GM18868 (cell line): Measurements from ENCODE around the gene ARHGEF16.

Source experiments
- ATAC-seq: cut with Tn5 transposase; IDR thresholded peaks from one replicate; pipeline ENCODE4 v1.9.1; 2021; ENCODE audit warnings: mild to moderate bottlenecking, moderate library complexity; ENCODE audit not compliant: unreplicated experiment

ARHGEF16 gene

DNA sequence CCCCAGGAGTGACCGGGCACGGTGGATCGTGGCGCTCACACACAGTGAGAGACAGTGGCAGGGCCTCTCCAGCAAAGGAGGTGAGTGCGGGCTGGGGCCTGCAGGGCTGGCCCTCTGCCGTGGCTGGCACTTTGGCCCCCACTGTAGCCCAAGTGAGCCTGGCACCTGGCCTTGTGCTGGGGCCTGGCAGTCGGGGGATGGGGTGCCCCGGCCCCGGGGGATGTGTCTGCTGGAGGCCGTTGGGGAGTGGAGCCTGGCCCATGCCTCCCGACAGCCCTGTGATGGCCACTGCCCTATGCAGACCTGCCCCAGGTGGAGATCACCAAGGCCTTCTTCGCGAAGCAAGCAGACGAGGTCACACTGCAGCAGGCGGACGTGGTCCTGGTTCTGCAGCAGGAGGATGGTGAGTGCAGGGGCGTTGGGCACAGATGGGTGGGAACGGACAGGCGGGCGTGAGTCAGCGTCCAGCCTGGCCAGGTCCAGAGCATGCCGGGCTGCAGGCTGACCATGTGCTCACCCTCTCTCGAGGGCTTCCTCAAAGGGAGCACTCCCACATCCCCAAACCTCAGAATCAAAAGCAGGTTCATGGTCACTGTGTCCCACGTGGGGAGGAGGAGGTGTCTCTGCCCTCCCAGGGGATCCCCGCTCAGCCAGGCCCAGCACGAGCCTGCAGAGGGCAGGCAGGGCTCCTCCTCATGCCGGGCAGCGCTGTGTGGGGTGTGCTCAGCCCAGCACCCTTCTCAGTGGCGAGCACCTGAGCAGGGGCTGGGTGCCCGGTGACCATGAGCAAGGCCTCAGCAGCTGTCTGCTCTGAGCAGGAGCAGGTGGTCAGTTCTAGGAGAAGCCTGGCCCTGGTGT lies 25.3 kb downstream of the ARHGEF16 start:
- ATAC-seq, result no peak

DNA sequence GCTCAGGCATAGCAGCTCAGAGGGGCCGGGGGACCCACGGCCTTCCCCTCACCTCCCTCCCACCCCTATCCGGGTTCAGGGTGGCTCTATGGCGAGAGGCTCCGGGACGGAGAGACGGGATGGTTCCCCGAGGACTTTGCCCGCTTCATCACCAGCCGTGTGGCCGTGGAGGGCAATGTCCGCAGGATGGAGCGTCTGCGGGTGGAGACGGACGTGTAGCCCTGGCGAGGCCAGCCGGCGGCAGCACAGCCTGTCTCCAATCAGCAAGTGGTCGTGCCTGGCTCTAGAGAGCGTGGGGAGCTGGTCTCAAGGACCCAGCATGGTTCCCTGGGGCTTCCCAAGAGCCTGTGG lies 25.9 kb downstream of the ARHGEF16 start:
- ATAC-seq, result no peak

DNA sequence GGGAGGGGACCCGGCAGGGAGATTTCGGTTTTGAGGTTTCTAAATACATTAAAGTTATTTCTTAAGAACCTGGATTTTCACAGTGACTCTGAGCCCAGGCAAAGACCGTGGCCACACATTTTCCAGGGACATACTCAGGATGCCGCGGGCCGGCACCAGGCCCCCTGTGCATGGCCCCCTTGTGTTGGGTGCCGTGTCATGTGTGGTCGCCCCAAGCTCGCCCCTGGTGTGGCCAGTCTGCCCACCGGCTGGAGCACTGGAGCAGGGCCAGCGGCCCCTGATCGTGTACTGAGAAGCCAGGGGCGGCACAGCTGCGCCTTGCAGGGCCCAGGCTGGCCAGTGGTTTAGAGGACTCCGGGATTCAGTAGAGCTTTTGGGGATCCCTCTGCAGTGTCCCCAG lies 26.6 kb downstream of the ARHGEF16 start:
- no peak for ATAC-seq

DNA sequence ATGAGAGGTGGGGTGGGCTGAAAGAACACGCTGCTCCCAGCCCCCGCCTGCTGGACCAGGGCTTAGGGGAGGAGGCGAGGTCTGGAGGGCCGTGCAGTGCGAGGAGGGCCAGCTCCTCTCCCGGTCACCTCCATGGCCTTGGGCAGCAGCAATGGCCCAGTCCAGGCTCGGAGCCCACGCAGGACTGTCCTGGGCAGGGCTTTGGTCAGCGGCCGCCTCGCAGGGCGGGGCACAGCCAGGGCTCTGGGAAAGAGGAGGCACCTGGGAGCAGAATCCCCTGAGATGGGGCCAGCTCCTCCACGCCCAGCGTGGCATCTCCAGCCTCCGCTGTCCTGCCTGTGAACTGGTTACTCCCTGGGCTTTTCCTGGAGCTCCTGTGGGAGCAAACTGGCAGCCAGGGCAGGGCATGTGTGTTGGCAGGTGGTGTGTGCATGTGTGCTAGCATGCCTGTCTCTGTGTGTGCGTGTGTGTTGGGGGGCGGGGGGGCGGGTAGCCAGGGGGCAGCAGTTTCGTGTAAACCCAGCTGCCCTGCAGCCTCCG lies 27.4 kb downstream of the ARHGEF16 start:
- ATAC-seq, result no peak

DNA sequence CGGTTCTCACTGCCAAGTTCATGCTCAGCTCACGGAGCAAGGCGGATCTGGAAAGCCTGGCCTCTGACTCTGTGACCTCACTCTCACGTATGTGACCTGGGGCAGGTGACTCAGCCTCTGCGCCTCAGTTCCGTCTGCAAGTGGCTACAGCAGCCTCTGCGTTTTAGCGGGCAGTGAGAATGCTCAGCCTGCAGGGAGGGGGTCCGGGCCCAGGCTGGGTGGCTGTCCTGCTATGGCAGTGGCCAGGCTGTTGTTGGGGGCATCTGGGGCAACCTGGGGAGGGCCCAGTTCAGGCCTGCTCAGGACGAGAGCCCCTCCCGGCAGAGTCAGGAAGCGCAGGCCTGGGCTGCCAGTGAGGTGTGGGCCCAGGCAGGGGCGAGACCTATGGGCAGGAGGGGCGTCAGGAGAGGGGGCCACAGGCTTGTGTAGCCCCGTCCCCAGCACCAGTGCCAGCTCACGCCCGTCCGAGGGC lies 27.9 kb downstream of the ARHGEF16 start:
- no peak for ATAC-seq

DNA sequence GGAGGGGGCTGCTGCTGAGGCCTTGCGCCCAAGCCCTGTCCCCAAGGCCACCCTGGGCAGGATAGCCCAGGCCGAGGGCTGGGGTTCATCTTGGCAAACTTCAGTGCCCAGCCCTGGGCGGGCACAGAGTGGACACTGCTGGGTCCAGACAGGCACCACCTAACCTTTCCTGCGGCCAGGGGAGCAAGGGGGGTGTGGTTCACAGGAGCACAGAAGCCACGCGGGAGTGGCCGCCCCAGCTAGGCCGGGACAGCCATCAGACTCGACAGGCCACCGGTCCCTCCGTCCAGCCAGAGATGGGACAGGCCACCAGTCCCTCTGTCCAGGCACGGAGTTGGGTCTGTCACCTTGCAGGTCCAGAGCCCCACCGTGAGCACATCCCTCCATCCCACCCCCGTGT lies 28.9 kb downstream of the ARHGEF16 start:
- no peak for ATAC-seq

DNA sequence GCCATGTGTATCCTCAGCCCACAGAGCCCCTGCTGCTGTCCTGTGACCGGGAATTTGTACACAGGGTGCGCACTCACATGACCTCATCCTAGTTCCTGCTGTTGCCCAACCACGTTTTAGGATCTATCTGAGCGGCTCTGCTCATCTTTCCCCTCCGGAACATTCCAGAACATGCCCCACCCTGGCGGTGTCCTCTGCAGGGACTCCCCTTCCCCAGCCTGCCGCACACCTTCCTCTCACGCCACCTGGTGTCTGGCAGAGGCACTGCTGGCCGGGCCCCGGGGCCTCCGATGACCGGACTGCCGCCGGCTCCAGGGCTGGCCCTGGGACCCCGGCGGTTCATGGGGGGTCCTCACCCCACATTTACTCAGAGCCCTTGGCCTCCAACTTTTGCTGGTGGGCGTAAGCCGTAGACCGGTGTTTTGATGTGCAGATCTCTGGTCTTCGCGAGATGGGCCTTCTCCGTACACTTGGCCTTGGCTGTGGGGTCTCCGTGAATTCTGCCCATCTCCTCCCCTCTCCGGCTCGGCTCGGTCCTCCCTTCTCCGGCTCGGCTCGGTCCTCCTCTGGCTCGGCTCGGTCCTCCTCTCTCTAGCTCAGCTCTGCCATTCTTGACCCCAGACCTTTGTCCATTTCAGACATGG lies 29.5 kb downstream of the ARHGEF16 start:
- ATAC-seq, result no peak

DNA sequence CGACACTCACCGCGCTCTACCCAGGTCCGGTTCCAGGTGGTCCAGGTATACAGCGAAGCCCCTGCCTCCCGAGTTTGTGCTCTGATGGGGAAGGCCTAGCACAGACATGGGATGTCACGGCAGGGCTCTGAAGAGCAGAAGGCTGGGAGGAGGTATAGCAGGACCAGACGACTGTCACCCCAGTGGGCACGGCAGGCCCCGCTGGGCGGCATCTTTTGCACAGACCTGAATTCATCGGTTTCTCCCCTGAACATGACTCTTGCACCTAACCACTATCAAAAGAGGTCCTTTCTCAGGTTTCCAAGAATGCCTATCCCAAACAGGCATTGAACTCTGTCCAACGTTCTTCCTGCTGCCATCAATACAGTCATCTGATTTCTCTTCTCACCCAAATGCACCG lies 30.6 kb downstream of the ARHGEF16 start:
- no peak for ATAC-seq

DNA sequence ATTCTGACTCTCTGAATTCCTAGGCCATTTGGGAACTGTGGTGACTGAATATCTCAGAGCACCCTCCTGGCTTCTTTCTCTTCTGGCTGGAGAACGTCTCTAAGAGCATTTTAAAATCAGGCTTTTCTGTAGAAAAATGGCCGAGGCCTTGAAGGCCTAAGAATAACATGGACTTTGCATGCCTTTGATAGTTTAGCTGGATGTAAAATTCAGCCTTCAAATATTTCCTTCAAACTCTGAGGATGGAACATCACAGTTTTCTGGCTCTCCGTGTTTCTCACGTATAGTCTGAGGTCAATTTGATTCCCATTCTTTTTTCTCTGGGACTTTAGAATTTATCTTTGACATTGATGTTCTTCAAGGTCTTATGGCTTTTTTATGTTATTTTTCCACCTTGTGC lies 34.0 kb downstream of the ARHGEF16 start:
- no peak for ATAC-seq

DNA sequence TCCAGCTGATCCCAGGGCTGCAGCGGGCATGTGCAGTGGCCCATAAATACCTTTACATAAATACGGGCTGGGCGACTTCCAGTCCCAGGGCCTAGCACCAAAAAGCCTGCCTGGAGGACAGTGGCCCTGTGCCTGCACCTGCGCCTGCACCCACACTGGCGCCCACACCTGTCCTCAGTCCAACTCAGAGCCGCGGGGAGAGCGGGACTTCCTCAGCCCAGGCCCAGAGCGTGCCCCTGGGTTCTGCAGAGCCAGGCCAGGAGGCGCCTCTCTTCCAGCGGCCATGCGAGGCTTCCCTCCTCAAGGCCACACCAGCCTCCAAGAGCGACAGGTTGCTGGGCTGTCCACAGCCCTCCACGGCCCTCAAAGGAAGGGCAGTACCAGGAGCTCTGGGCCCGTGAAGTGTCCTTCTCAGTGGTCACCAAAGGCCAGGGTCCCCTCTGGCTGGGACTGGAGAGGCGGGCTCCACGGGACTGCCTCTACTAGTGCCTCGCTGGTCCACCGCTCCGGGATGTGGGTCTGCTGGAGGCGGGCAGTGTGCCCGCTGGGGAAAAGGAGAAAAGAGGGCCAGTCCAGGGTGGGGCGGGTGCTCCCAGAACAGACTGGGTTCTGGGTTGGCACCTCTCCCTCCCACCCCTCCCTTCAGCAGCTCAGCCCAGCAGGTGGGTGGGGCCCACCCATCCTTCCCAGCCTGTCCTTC lies 35.7 kb downstream of the ARHGEF16 start:
- no peak for ATAC-seq

DNA sequence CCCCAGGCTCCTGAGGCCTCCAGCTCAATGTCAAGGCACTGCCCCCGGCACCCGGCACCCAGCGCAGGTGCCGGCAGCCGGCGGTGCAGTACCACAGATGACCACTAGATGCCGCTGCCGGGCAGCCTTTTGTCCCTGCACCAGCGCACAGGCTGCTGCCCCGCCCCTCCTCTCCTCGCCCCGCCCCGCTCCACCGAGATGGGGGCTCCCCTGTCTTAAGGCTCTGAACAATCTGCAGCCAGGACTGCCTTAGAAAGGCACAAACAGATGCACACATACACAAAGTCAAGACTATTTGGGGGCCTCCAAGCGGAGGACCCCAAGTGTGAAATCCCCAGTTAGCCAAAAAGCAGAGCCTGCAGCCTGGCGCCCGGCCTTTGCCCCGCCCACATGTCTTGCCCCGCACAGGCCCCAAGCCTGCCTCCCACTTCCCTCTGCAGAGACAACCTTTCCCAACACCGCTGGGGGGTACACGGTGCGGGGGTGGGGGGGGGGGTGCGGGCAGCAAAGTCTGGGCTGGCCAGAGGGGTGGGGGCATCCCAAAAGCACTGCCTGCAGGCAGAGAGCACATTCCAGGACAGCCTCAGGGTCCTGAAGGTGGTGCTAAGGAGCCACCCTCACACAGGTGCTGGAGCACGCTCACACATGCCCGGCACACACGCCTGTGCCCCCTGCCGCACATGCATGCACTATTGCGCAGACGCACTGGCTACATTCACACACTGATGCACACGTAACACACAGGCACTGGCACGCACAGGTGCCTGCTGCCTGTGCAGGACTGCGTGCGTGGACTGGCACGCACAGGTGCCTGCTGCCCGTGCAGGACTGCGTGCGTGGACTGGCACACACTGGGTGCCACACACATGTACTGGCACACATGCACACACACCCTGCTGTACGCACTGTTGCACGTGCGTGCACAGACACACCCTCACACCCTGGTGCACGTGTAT lies 37.1 kb downstream of the ARHGEF16 start:
- peak; percentile 48 for ATAC-seq

DNA sequence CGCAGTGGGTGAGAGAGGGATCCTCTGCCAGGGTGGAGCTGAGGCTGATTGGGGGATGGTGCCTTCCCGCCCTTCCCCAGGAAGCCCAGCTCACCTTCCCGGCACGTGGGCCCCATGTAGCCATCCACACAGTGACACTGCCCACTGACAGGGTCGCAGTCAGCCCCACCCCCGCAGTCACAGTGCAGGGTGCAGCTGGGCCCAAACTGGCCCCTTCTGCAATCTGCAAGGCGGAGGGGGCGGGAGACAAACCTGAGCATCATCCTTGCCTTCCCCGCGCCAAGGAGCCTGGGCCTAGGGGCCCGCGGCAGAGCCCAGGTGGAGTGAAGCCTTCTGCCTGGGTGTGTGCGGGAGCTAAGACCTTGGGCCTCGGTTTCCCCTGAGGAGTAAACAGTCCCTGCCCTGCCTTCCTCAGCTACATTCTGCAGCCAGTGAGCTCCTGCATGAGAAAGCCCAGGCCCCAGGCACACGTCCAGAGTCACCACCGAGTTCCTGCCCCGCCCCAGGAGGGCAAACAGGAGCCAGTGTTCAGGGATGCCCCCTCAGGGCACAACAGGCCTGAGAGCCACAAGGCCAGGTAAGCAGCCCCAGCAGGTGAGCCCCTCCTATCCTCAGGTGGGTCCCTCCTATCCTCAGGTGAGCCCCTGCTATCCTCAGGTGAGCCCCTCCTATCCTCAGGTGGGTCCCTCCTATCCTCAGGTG lies 38.2 kb downstream of the ARHGEF16 start:
- ATAC-seq, result no peak

DNA sequence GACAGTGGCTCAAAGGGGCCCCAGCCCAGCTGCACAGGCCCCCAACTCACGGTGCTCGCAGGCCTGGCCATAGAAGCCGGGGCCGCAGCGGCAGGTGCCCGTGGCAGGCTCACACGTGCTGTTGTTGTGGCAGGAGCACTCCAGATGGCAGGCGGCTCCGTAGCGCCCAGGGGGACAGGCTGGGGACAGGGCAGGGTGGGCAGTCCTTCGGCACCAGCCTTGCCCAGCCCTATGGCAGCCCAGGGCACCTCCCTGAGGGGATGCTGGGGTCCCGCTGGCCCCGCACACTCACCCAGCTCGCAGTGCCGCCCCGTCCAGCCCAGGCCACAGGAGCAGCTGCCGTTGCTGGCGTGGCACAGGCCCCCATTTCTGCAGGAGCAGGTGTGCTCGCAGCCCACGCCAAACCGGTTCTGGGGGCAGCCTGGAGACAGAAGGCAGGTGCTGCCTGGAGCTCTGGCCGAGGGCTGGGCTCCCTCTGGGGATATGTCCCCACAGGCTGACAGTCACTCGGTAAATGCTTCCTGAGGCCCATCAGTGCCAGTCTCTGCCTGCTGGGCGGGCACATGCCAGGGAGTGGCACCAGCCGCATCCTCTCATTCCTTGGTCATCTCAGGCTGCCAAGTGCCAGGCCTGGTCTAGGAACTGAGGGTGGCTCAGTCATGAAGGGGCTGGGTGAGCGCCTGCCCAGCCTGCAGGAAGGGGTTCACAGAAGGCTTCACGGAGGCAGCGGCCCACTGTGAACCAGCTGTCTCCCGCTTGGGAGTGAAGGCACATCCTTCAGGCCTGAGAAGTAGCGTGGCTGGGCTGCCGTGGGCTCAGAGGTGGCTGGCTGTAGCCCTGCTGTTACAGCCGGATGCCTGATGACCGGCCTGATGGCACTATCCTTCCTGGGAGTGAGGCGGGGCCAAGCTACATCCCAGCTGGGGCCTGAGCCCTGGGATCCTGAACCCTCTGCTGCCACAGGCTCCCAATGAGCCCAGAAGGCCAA lies 40.1 kb downstream of the ARHGEF16 start:
- no peak for ATAC-seq

DNA sequence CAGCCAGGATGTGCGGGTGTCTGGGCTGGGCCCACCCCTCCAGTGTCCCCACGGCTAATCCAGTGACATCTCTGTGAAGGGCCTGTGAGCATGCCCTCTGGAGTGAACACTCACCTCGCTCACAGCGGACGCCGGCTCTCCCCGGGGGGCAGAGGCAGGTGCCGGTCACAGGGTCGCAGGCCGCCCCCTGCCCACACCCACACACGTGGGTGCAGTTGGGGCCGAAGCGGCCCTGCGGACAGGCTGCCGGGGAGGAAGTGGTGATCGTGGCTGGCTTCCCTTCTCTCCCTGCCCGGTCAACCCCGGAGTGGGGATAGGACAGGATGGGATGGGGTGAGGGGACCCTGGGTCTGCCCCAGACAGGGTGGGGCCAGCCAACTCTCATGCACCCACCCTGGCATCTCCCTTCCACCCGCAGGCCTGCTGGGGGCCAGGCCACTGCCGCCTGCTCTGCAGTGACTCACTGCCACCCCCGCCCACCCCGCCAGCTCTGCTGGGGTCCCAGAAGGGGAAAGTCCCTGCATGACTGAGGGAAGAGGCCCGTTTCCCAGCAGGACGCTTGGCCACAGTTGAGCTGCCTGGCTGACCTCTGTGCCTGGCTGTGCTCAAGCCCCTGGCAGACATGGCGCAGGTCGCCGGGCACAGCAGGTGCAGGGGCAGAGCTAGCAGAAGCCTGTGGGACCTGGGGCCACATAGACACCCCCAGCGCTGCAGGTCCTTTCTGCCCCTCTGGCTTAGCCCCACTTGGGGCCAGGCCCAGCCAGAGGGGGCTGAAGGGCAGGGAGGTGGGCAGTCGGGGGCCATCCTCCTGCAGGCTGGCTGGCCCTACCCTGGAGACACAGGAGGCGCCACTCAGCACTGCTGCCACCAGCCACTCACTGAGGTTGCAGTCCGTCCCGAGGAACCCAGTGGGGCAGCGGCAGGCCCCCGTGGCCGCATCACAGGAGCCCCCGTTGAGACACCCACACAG lies 41.6 kb downstream of the ARHGEF16 start:
- ATAC-seq, result no peak

DNA sequence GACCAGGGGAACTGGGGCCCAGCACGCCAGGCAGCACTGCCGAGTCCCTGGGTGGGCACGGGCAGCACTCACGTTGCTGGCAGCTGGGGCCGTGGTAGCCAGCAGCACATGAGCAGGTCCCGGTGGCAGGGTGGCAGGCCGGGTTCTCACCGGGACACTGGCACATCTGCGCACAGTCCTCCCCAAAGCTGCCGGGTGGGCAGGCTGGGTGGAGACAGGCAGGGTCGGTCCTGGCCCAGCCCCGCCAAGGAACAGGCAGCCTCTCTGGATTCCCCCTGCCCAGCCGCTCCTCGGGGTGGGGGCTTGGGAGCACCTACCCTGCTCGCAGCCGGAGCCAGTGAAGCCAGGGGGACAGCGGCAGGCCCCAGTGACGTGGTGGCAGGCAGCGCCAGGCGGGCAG lies 42.5 kb downstream of the ARHGEF16 start:
- ATAC-seq, result no peak

DNA sequence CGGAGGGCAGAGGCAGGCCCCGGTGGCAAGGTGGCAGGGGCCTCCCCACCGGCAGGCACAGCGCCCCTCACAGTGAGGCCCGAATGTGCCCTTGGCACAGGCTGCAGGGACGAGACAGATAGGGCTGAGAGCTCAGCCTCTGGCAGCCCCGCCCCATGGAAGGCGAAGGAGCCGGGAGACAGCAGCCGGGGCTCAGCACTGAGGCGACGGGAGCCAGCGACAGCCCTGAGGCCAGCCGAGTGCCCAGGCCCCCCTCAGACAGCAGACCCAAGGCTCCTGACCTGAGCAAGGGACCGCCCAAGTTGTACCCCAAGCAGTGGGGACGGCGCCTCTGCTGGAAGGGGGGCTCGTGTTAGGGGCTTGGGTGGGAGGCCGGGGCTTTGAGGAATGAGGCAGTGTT lies 43.1 kb downstream of the ARHGEF16 start:
- no peak for ATAC-seq

DNA sequence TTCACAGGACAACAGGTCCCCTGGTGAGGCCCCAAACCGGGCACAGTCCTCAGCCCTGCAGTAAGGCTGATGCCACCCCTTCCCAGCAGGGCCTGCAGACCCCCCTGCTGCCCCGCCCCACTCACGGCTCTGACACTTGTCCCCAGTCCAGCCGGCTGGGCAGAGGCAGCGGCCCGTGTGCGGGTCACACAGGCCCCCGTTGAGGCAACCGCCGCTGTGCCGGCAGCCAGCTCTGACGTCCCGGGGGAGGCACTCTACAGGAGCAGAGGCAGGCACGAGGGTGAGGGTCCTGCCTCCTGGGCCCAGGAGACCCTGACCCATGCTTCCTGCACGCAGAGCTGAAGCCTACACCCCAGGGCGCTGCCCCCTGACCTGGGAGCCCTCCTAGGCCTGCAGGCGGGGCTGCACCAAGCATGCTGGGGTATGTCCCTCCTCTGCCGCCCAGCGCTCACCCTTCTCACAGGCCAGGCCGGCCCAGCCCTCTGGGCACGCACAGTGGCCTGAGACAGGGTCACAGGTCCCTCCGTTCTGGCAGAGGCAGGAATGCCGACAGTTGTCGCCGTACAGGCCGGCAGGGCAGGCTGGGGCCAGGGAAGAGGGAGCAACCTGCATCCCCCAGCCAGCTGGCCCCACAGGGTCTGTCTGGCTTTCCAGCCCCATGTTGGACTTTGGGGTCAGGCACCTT lies 43.9 kb downstream of the ARHGEF16 start:
- no peak for ATAC-seq
